Activated effector memory CD4-positive, alpha-beta T cell treated with anti-CD3 and anti-CD28 coated beads, Interleukin-2, amount 50 U/mL, for 16 hours (primary cell): Measurements from ENCODE around the gene SLC27A1.
"Not testable (repeated sequence)": the region's sequence is repeated elsewhere in the genome, so short reads cannot be mapped to it uniquely, and the experiment has no call there.

Experiments used
- DNase-seq: peaks from one replicate; pipeline ENCODE4 v3.0.0-alpha.2; 2020

SLC27A1 gene

DNA sequence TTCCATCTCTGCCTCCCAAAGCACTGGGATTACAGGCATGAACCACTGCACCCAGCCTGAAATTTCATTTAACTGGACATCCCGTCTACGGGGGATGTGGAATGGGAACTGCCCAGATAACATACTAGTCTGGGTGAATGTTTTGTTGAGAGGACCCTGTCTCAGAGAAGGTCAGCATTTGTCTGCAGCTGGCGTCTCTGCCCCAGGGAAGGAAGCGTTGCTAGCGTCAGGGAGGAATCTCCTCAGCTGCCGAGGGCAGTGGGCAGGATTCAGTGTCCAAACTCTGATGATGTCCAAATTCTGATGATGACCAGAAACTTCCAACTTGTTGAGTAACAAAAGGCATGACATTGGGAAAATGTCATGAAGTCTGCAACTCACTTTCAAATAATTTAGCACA, 12.7 kb upstream of the SLC27A1 start:
- DNase-seq, result no peak

DNA sequence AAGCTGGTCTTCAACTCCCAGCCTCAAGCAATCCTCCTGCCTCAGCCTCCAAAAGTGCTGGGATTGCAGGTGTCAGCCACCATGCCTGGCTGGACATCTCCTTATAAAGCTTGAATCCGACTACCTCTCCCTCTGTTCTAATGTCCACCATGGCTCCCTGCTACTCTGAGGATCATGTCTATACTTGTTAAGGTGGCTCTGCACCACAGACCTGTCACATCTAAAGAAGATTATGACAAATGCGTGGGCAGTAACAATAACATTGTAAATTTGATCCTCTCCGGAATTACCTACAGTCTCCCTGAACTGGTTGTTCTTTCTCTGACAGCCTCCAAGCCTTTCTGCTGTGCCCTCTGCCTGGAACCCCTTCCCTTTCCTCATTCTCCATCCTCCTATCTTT, 11.4 kb upstream of the SLC27A1 start:
- no peak for DNase-seq

DNA sequence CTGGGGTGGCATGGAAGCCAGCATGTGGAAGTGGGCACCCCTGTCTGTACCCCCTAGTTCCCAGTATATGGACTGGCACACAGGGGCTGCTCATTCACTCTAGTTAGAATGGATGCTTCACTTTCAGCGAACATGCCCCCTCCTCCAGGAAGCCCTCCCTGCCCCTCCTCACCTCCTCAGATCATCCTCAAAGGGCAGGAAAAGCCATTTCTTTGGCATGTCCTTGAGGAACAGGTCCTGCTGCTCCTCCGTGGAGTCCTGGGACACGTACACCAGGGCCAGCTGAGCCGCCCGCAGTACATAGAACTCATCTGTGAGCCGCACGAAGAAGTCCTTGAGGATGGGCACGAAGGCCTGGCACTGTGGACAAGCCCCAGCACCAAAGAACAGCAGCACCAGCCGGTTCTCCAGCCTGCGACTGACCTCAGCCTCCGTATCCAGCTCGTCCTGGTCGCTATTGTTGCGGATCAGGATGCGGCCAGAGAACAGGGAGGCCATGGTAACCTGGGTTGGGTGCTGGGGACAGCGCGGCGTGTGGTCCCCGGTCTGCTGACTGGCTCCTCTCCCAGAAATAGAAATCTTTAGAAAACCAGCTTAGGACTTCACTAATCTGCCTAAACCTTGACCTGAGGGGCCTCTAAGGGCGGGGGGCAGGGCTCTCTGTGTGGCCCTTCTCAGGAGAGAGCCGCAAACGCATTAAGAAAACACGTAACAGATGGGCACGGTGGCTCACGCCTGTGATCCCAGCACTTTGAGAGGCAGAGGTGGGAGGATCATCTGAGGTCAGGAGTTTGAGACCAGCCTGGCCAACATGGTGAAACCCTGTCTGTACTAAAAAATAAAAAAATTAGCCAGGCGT, 9.7 kb upstream of the SLC27A1 start, which contains the start of gene NXNL1:
Gene NXNL1 (minus strand): TSS at position 555 of the 859 bp plus-strand sequence. CDS start 57 bp downstream, at position 498.
- no peak for DNase-seq

DNA sequence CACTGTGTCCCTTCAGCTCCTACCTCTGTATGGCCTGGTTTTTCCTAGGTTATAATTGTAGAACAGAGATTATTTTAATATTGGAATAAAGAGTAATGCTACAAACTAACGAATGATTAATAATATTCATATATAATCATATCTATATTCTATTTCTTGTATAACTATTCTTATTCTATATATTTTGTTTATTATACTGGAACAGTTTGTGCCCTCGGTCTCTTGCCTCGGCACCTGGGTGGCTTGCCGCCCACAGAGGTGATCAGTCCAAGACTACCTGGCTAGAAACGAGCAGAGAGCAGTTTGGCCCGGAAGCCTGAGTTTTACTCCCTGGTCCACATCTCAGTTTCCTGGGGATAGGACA, 3.9 kb upstream of the SLC27A1 start:
- no peak for DNase-seq

DNA sequence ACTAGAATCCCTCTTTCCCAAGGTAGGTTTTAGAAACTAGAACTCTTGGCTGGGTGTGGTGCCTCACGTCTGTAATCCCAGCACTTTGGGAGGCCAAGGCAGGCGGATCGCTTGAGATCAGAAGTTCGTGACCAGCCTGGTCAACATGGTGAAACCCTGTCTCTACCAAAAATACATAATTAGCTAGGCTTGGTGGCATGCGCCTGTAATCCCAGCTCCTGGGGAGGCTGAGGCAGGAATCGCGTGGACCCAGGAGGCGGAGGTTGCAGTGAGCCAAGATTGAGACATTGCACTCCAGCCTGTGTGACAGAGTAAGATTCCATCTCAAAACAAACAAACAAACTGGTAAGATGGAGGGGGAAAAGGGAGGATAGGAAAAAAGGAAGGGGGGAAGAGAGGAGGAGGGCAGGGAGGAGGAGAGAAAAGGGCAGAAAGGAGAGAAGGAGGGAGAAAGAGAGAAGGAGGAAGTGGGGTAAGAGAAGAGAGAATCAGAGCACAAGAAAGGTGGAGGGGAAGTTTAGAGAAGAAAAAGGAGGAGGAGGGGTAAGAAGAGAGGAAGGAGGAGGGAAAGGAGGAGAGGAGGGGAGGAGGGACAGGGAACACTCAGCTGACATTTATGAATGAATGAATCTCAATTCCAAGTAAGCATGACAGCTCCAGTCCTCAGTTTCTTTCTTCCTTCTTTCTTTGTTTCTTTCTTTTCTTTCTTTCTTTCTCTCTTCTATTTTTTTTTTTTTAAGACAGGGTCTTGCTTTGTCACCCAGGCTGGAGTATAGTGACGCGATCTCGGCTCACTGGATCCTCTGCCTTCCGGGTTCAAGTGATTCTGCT, 2.6 kb upstream of the SLC27A1 start:
- DNase-seq, result no peak

DNA sequence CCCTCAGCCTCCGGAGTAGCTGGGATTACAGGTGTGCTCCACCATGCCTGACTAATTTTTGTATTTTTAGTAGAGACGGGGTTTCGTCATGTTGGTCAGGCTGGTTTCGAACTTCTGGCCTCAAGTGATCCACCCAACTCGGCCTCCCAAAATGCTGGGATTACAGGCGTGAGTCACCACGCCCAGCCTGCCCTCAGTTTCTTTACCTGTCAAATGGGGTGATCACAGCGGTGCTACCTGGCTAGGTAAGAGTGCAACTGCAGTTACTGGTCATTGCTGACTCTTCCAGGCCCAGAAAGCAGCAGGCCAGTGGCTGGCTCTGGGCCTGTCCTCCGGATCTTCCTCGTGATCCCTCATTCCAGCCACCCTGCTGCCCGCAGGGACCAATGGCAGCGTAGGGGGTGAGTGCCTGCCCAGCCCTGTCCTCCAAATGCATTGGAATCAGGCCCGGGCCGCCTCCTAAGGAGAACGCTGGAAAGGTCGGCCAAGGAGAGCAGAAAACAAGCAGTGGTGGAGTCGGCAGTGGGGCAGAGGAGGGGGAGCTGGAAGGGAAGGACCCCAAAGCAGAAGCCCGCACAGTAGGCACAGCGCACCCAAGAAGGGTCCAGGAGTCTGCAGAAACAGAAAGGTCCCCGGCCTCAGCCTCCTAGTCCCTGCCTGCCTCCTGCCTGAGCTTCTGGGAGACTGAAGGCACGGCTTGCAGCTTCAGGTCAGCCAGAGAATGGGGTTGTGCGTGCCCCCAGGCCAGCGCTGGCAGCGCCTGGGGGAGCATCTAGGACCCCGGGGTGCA, 1.8 kb upstream of the SLC27A1 start:
- DNase-seq, result no peak

DNA sequence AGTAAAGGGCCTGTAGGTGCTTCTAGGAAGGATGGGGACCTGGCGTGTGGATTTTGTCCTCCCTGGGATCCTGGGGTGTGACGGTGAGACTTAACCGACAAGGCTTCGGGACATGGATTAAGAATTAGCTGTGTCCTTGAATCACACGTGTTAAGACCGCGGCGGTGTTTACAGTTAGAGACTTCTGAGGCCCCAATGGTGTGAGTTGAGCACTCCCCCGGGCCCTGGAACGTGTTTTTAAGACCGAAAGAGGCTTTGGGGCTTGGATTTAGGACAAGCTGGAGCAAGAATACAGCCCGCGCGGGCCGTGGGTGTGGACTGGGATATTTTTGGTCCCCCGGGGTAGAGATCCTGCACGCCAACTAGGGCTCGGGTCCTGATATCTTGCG, 1.2 kb upstream of the SLC27A1 start:
- no peak for DNase-seq

DNA sequence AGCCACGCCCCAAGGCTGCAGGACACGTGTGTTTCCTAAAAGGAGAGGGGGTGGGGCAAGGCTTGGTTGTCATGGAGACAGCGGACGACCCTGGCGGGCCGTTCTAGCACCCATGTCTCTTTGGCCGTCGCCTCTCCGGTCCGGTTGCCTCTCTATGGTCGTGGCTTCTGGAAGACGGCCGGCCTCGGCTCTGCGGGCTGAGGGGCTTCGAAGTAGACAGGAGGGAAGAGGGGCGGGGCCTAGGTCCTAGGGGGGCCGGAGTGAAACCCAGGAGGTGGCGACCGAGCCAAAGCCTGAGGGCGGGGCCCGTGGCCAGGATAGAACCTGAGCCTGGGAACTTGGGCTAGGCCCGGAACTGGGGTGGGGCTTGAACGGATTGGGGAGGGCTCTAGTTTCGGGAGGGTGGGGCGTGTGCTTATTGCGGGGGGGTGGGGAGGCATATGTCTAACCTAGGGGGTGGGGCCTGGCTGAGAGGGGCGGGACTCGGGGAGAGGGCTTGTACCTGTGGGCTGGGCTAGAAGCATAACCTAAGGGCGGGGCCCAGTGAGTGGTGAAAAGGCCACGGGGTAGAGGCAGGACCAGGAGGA, 750 bp upstream of the SLC27A1 start:
- peak; percentile 94 for DNase-seq

DNA sequence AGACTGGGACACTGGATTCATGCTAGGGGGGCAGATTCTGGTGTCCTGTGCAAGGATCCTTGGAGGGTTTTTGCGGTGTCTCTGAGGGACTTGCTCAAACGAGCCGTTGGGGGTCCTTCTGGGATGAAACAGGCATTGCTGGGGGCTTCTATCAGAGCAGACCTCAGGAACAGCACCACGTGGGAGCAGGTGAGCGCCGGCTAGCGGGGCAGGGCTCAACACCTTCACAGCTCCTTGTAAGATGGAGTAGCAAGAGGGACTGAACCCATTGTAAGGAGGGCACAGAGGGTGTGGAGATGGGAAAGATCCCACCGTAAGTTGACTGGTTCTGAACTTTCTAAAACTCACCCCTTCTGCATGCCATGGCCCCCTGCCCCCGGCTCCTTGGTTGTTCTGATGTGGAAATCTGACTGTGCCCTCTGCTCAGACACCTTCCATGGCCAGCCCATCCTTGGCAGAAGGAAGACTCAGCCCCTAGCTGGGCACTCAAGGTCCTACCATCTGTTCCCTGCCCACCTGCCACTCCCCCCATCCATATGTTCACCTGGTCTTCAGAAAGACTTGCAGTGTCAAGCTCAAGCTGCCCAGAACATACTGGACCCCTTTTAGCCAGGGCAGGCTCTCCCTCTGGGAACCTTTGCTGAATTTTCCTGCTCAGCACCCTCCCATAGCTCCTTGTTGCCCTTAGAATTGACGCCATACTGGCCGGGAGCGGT, 1.2 kb downstream of the SLC27A1 start:
- DNase-seq, result no peak

DNA sequence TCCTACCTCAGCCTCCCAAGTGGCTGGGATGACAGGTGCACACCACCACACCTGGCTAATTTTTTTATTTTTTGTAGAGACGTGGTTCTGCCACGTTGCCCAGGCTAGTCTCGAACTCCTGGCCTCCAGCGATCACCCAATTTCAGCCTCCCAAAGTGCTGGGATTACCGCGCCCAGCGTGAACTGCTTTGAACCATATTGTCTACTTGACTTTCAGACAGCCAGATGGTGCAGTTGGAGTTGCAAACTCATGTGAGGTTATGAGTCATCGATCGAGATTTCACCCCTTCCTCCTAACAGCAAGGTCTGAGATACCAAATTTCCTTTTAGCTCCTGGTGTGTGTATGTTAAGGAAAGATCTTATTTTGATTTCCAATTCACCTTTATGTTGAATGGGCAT, 2.7 kb downstream of the SLC27A1 start:
- no peak for DNase-seq

DNA sequence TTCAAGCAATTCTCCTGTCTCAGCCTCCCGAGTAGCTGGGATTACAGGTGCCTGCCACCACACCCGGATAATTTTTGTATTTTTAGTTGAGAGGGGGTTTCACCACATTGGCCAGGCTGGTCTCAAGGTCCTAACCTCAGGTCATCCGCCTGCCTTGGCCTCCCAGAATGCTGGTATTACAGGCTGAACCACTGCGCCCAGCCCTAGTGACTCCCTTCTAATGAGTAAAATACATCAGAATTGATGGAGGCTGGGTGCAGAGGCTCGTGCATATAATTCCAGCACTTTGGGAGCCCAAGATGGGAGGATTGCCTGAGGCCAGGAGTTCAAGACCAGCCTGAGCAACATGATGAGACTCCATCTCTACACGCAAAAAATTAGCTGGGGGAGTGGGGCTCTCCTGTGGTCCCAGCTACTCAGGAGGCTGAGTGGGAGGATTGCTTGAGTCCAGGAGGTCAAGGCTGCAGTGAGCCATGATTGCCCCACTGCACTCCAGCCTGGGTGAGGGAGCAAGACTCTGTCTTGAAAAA, 4.8 kb downstream of the SLC27A1 start:
- DNase-seq, result not testable (repeated sequence)

DNA sequence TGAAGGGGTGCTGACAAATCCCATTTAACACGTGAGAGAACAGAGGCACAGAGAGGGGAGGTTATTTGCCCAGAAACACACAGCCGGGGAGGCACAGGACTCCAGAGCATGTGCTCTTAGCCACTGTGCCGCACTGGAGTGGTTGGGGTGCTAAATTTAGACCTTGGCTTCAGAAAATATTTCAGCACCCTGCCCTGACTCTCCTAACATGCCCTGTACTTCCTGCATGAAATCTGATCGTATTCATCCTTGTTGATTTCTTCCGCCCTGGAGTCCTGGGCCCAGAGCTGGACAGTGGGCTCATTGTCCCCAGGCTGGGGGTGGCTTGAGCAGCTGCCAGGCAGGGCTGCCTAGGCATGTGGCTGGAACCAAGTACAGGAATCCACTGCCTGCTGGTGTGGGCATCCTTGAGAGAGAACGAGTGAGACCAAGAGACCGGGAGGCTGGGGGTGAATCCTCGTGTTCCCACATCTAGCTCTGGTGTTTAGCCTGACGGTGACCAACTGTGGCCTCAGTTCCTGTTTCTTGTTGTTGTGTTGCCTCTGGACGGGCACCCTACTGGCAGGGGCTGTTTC, 5.3 kb downstream of the SLC27A1 start:
- no peak for DNase-seq

DNA sequence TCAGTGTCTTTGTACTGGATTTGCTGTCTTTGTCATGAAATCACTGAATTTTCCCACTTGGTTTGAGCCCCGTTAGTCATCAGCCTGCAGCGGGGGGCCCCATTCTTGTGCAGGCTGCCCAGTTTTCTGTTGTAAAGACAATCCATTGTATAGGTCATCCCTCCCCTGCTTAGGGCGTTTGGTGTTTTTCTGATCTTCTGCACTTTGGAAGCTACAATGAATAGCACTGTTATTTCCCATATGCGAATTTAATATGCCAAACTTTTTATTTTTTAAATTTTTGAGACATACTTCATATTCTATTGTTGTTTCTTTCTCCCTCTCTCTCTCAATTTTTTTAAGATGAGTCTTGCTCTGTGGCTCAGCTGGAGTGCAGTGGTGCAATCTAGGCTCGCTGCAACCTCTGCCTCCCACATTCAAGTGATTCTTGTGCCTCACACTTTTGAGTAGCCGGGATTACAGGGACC, 9.0 kb downstream of the SLC27A1 start:
- no peak for DNase-seq

DNA sequence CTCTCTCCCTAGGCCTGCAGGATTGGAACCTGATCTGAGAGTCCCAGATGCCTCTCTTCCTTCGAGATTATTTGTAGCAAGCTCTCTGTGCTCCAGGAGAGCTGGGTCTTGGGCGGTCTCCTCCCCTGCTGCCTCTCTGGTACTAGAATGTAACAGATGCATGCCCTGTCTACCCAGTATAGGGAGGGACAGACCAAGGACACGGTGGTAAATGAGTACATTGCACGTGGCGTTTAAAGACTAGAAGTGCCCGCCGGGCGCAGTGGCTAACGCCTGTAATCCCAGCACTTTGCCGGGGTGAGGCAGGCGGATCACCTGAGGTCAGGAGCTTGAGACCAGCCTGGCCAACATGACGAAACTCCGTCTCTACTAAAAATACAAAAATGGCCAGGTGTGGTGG, 11.7 kb downstream of the SLC27A1 start:
- no peak for DNase-seq

DNA sequence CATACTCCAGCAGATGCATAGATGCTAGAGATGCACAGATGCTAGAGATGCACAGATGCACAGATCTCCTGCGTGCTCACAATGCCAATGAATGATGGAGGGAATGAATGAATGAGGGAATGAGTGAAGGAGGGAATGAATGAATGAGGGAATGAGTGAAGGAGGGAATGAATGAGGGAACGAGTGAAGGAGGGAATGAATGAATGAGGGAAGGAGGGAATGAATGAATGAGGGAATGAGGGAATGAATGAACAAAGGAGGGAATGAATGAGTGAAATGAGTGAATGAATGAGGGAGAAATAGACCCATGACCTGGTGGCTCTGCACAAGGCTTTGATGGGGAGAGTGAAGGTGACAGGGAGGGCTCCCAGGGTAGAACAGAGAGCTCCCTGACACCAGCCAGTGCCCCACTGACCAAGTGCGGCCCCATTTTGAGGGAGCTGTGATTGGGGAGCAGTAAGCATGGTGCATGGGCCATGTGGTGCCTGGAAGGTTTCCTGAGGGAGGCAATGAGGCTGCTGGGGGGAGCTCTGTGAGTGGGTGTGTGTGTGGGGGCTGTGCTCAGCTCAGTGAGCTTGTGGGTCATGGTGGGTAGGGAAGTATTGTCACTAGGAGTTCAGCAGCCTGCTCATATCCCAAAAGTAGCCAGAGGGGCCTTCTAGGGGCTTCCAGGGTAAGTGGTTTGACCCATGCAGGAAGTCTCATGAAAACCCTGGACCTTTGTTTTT, 12.7 kb downstream of the SLC27A1 start:
- no peak for DNase-seq

DNA sequence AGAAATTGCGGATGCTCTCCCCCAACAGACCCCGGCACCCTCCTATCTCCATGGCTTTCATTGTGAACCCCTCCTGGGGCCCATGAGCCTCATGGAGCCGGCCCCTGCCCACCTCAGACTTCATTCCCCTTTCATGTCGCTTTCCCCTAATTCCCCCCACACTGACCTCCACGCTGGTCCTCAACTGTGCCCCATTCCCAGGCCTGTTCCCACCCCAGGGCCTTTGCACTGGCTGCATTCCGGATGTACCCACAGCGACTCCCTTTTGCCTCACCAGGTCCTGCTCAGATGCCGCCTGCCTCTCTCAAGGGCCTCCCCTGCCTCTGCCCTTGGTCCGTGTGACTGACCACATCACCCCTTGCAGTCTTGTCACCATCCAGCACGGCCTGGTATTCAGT, 13.3 kb downstream of the SLC27A1 start:
- no peak for DNase-seq

DNA sequence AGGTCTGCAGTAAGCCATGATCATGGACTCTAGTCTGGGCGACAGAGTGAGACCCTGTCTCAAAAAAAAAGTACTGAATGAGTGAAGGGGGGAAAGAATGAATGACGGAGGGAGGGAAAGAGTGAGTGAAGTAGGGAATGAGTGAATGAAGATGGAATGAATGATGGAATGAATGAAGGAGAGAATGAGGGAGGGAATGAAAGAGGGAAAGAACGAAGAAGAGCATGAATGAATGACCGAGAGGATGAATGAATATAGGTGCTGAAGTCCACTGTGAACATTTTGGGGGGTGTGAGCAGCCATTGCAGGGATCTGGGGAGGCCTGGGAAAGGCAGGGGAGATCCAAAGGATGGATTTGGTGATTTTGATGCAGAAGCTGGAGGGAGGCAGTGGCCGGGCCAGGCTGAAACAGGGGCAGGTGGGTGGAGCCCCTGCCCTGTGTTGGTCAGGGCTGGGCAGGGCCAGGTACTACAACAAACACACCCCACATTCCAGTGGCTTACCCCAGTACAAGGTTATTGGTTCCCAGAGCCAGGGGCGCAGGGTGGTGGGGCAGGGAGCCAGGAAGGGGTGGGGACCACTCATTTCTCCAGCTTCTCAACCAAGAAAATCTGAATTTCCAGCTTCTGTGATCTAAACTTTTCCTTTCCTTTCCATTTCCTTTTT, 14.3 kb downstream of the SLC27A1 start:
- DNase-seq, result no peak

DNA sequence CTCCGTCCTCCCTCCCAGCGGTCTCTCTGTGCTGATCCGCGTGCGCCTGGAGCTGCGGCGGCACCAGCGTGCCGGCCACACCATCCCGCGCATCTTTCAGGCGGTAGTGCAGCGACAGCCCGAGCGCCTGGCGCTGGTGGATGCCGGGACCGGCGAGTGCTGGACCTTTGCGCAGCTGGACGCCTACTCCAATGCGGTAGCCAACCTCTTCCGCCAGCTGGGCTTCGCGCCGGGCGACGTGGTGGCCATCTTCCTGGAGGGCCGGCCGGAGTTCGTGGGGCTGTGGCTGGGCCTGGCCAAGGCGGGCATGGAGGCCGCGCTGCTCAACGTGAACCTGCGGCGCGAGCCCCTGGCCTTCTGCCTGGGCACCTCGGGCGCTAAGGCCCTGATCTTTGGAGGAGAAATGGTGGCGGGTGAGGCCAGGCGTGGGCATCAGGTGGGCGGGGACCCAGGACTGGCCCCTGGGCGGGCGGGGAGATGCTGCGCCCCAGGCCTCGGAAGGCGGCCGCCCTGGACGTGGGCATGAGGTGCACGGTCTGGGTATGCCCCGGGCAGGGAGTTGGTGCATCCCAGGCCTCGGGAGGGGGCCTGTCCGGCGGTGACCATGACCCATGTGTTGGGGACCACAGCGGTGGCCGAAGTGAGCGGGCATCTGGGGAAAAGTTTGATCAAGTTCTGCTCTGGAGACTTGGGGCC, 16.4 kb downstream of the SLC27A1 start:
- DNase-seq, result no peak
